GM23338 (cell line): ENCODE results near the gene CDK2. TPM values are rescaled to one million over a fixed set of nuclear protein-coding genes. Genes with fewer than 3 reads are reported as not detected.

ENCODE experiments used
- ATAC-seq: fragments of 200-7000 bp; cut with Tn5 transposase; 3 replicates; pipeline ENCODE4 v1.9.1; 2020
- DNase-seq: peaks from one replicate; pipeline ENCODE4 v3.0.0-alpha.2; 2015; ENCODE audit warnings: low spot score
- H2AFZ ChIP-seq: fragments of 200-600 bp; sonication (generic); 2 replicates; pipeline ENCODE4 v1.8.0; 2016; ENCODE audit warnings: antibody characterized with exemption, mild to moderate bottlenecking, moderate library complexity
- H3F3A ChIP-seq: fragments of 200-600 bp; sonication (generic); replicated peaks from 2 replicates; pipeline ENCODE4 v1.8.0; 2017; ENCODE audit warnings: antibody characterized with exemption, mixed run types, low read depth
- H3K27ac ChIP-seq: fragments of 200-600 bp; sonication (generic); 2 replicates; pipeline ENCODE4 v1.6.1; 2016; ENCODE audit warnings: low read depth
- H3K27me3 ChIP-seq: fragments of 200-600 bp; sonication (generic); 2 replicates; pipeline ENCODE4 v1.8.0; 2016; ENCODE audit warnings: mild to moderate bottlenecking, mixed run types, moderate library complexity; ENCODE audit not compliant: insufficient read depth
- H3K36me3 ChIP-seq: fragments of 200-600 bp; sonication (generic); 2 replicates; pipeline ENCODE4 v1.8.0; 2016; ENCODE audit warnings: mild to moderate bottlenecking; ENCODE audit not compliant: insufficient read depth
- H3K4me1 ChIP-seq: fragments of 200-600 bp; sonication (generic); 2 replicates; pipeline ENCODE4 v1.8.0; 2016; ENCODE audit warnings: mild to moderate bottlenecking, moderate library complexity; ENCODE audit not compliant: insufficient read depth
- H3K4me2 ChIP-seq: fragments of 200-600 bp; sonication (generic); 2 replicates; pipeline ENCODE4 v1.7.1; 2017; ENCODE audit warnings: mixed run types
- H3K4me3 ChIP-seq: fragments of 200-600 bp; sonication (generic); 2 replicates; pipeline ENCODE4 v1.6.1; 2016; ENCODE audit warnings: mixed run types
- H3K79me2 ChIP-seq: fragments of 200-600 bp; sonication (generic); replicated peaks from 2 replicates; pipeline ENCODE4 v1.8.0; 2017; ENCODE audit warnings: mild to moderate bottlenecking; ENCODE audit not compliant: insufficient read depth
- H3K9me2 ChIP-seq: fragments of 200-600 bp; sonication (generic); 2 replicates; pipeline ENCODE4 v1.8.0; 2017; ENCODE audit not compliant: insufficient read depth
- H4K20me1 ChIP-seq: fragments of 200-600 bp; sonication (generic); replicated peaks from 2 replicates; pipeline ENCODE4 v1.8.0; 2017; ENCODE audit warnings: mild to moderate bottlenecking; ENCODE audit not compliant: insufficient read depth
- H3K27ac Mint-ChIP-seq: 2 replicates; pipeline ENCODE4 v1.8.0; 2020; ENCODE audit warnings: inconsistent platforms, mild to moderate bottlenecking, moderate library complexity, mixed read lengths
- H3K27me3 Mint-ChIP-seq: 3 replicates; pipeline ENCODE4 v1.8.0; 2022; ENCODE audit warnings: low read depth, mild to moderate bottlenecking, moderate library complexity, mixed read lengths, inconsistent platforms; ENCODE audit not compliant: insufficient read depth, poor library complexity
- H3K36me3 Mint-ChIP-seq: 3 replicates; pipeline ENCODE4 v1.8.0; 2021; ENCODE audit warnings: low read depth, mild to moderate bottlenecking, inconsistent platforms, moderate library complexity, mixed read lengths
- H3K4me1 Mint-ChIP-seq: 3 replicates; pipeline ENCODE4 v1.8.0; 2020; ENCODE audit warnings: mild to moderate bottlenecking, inconsistent platforms, mixed read lengths
- H3K4me3 Mint-ChIP-seq: 3 replicates; pipeline ENCODE4 v1.8.0; 2021; ENCODE audit warnings: moderate library complexity, mild to moderate bottlenecking, inconsistent platforms, mixed read lengths
- H3K9me3 Mint-ChIP-seq: 3 replicates; pipeline ENCODE4 v1.8.0; 2020; ENCODE audit warnings: moderate library complexity, mild to moderate bottlenecking, inconsistent platforms, mixed read lengths
- CREB1 ChIP-seq: fragments of 250-450 bp; sonication (Bioruptor Pico); IDR thresholded peaks from 2 replicates; pipeline ENCODE4 v1.5.0; 2020; ENCODE audit warnings: low read depth, mild to moderate bottlenecking, moderate library complexity
- CTCF ChIP-seq, 2 experiments: fragments of 200-600 bp in 1 of 2; sonication (generic) in 1 of 2; conservative IDR thresholded peaks; 2 replicates each; pipeline versions ENCODE4 v1.5.1 to v1.6.1; 2016 to 2017; ENCODE audit warnings: antibody characterized with exemption in 2 of 2, low read depth in 2 of 2, mild to moderate bottlenecking in 2 of 2, moderate library complexity in 1 of 2
- EZH2phosphoT487 ChIP-seq: fragments of 200-600 bp; sonication (generic); IDR thresholded peaks from one replicate; pipeline ENCODE4 v1.8.1; 2018; ENCODE audit warnings: antibody characterized with exemption; ENCODE audit not compliant: unreplicated experiment
- POLR2AphosphoS5 ChIP-seq: IDR thresholded peaks from 2 replicates; pipeline ENCODE4 v1.6.1; 2016; ENCODE audit warnings: antibody characterized with exemption, low read depth
- REST ChIP-seq: IDR thresholded peaks from one replicate; pipeline ENCODE4 v1.6.1; 2018; ENCODE audit warnings: antibody characterized with exemption; ENCODE audit not compliant: unreplicated experiment
- ZNF331 ChIP-seq: fragments of 250-450 bp; sonication (Bioruptor Pico); IDR thresholded peaks from 2 replicates; pipeline ENCODE4 v1.5.0; 2020; ENCODE audit warnings: low read depth, mild to moderate bottlenecking, moderate library complexity
- polyA plus RNA-seq: library from polyadenylated mRNA; unstranded; fragments of >200 nt; fragmentation: Nextera tagmentation; extraction: Ambion mirVana; gene quantifications from 2 replicates; pipeline ENCODE4 v1.2.1, GENCODE V29; 2016
- total RNA-seq: library from RNA; depleted of rRNA; stranded (reverse); fragments of >200 nt; shearing (Covaris generic); gene quantifications from 2 replicates; pipeline ENCODE4 v1.2.3, GENCODE V29; 2014

CDK2 gene
- total and polyA plus RNA-seq, 2 experiments from 2014 or later = 15.2 to 31.0 TPM

DNA sequence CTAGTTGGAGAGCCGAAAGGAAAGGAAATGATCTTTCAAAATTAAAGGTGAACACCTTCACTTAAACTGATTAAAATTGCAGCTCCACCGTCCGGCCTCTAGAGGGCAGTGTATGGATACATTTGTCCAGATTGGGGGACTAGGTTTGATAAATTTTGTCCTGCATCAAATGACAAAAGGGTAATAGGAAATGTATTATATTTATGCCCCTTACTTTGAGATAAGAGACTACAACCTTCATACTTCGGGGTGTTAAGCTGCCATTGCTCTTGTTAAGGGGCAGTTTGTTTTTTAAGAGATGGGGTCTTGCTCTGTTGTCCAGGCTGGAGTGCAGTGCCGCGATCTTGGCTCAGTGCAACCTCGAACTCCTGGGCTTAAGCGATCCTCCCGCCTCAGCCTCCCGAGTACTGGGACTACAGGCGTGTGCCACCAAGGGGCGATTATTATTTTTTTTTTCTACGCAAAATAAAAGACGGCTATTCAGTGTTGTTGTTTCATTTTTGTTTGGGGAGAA, 29.6 kb downstream of the CDK2 start:
- H3K4me3 ChIP-seq = peak overlapping the region; percentile 72
- H3K27ac Mint-ChIP-seq = no peak overlapping the region; the same call in 1 of the 2 replicates
- peaks cover 42% of the 10 kb centered on the region for H3K36me3 Mint-ChIP-seq
- H3K9me2 ChIP-seq = no peaks in the 10 kb centered on the region
- no peaks in the 10 kb centered on the region for H3K27me3 ChIP-seq
- H2AFZ ChIP-seq = no peak overlapping the region
- peaks cover 19% of the 10 kb centered on the region for H3K36me3 ChIP-seq
- peak overlapping the region; percentile 98 for H3K4me3 Mint-ChIP-seq
- peak; percentile 80 to 100 for TF ChIP-seq CTCF (conservative IDR thresholded peaks at IDR 0.05; ENCODE audit: low read depth in 2 of 2)
- TF ChIP-seq REST = no peak
- peaks cover 8% of the 10 kb centered on the region; the same call in 1 of the 2 replicates for H3K79me2 ChIP-seq
- H3K4me2 ChIP-seq = peak overlapping the region; percentile 70; the same call in 1 of the 2 replicates
- no peaks in the 10 kb centered on the region; the same call in 2 of the 3 replicates for H3K4me1 Mint-ChIP-seq
- H4K20me1 ChIP-seq = no peaks in the 10 kb centered on the region
- H3K9me3 Mint-ChIP-seq = no peaks in the 10 kb centered on the region
- ATAC-seq = peak; percentile 12
- H3F3A ChIP-seq = peaks cover 7% of the 10 kb centered on the region; the same call in 1 of the 2 replicates
- peaks cover 8% of the 10 kb centered on the region for H3K27me3 Mint-ChIP-seq
- 0 out of 2 replicates have a peak, but pooled peaks cover 4% of the 10 kb centered on the region for H3K4me1 ChIP-seq
- DNase-seq = peak; percentile 77
- H3K27ac ChIP-seq = no peak overlapping the region

DNA sequence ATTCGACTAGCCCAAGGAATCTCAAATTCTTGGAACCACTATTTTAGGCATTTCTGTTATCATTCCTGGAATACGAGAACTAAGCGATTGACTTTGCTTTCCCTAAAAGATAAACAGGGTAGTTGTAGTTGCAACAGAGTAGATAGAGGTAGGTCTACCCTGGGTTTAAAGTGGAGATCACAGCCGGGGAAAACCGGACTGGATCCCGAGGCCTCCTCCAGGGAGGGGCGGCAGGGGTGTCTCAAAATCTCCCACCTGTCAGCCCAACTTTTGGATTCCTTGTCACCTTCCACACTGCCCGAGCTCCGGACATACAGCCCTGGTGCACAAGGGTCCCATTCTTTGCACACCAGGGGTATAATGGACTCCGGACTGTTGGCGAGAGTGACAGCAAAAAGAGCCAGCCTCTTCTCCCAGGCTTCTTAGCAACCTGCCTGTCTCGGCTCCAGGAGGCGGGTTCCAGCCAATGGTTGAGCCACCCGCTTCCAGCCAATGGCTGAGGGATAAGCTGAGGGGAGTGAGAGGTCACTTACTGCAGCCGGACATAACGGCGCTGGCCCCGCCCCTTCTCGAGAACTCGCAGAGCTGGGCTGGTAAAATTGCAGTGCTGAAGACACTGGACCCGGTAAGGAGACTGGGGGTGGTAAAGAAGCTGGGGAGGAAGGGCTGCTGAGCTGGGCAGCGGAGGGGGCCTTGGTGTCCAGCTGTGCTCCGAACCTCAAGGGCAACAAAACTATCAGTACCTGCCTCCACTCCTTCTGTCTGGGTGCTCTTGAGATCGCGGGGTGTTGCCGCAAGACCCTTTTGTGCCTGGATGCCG, 30.3 kb downstream of the CDK2 start, which contains the start of gene SUOX:
TSS of gene SUOX (plus strand) at position 562 of the 820 bp plus-strand sequence. CDS start 4,946 bp downstream, outside the sequence.
- peak within 1 kb of the TSS; percentile 93 for H3K27ac Mint-ChIP-seq

More for the DNA sequence above, 30.3 kb downstream of the CDK2 start, which contains the start of gene SUOX:
- no peaks in the 10 kb centered on the region for H3K27me3 ChIP-seq
- H3K27me3 Mint-ChIP-seq = peaks cover 8% of the 10 kb centered on the region
- H3K4me2 ChIP-seq = peak within 1 kb of the TSS; percentile 81
- no peaks in the 10 kb centered on the region for H3K9me3 Mint-ChIP-seq
- no peak within 1 kb of the TSS for H3K27ac ChIP-seq
- no peaks in the 10 kb centered on the region; the same call in 2 of the 3 replicates for H3K4me1 Mint-ChIP-seq
- peaks cover 8% of the 10 kb centered on the region; the same call in 1 of the 2 replicates for H3K79me2 ChIP-seq
- H3K4me1 ChIP-seq = 0 out of 2 replicates have a peak, but pooled peaks cover 4% of the 10 kb centered on the region
- H3K36me3 Mint-ChIP-seq = peaks cover 42% of the 10 kb centered on the region
- H3K36me3 ChIP-seq = peaks cover 13% of the 10 kb centered on the region; the same call in 1 of the 2 replicates
- no peaks in the 10 kb centered on the region for H3K9me2 ChIP-seq
- ATAC-seq = peak; percentile 100
- H3K4me3 ChIP-seq = peak within 1 kb of the TSS; percentile 72
- H3K4me3 Mint-ChIP-seq = peak within 1 kb of the TSS; percentile 98
- peak within 1 kb of the TSS; percentile 64 for H2AFZ ChIP-seq
- H4K20me1 ChIP-seq = no peaks in the 10 kb centered on the region
- peaks cover 7% of the 10 kb centered on the region; the same call in 1 of the 2 replicates for H3F3A ChIP-seq
- TF ChIP-seq EZH2phosphoT487 (no peak), POLR2AphosphoS5 (peak; percentile 92), ZNF331 (CRISPR knock-in tag) (no peak), REST (no peak), CREB1 (CRISPR knock-in tag) (no peak)
- peak; percentile 99 for DNase-seq
